H1 (cell line): ENCODE measurements around the gene NBL1. TPM values are rescaled to one million over a fixed set of nuclear protein-coding genes. Genes with fewer than 3 reads are reported as not detected.

ENCODE experiments used
- CTCF ChIA-PET: fragments of 300-600 bp; sonication (Branson Sonifier 250); formaldehyde crosslinking; loops from one replicate; lab custom pipeline; 2021; ENCODE audit not compliant: partially characterized antibody; lab: Charles Lee
- POLR2A ChIA-PET: fragments of 300-600 bp; sonication (Branson Sonifier 250); formaldehyde crosslinking; loops from one replicate; lab custom pipeline; 2021; ENCODE audit warnings: inconsistent platforms; ENCODE audit not compliant: partially characterized antibody; lab: Charles Lee
- DNase-seq, 2 experiments: peaks; one replicate each; pipeline versions ENCODE4 v3.0.0 to v3.0.0-alpha.2; 2010 to 2022; ENCODE audit warnings: low spot score in 2 of 2, low read depth in 1 of 2, mixed read lengths in 1 of 2
- FAIRE-seq: peaks from 2 replicates; lab custom pipeline; 2011; peaks lifted over from hg19 to GRCh38; lab: Jason Lieb, UNC
- H2AFZ ChIP-seq: 2 replicates; pipeline ENCODE4 v1.8.1; 2012; ENCODE audit warnings: low read length, inconsistent platforms
- H2AK5ac ChIP-seq: 2 replicates; pipeline ENCODE4 v1.6.1; 2013; ENCODE audit warnings: low read depth, low read length
- H2BK120ac ChIP-seq: replicated peaks from 2 replicates; pipeline ENCODE3; 2013; ENCODE audit warnings: low read depth, low read length, inconsistent platforms
- H2BK12ac ChIP-seq: 2 replicates; pipeline ENCODE4 v1.6.1; 2013; ENCODE audit warnings: low read depth, low read length
- H2BK15ac ChIP-seq: 2 replicates; pipeline ENCODE4 v1.6.1; 2013; ENCODE audit warnings: low read length
- H2BK20ac ChIP-seq: 2 replicates; pipeline ENCODE4 v1.6.1; 2013; ENCODE audit warnings: low read length
- H2BK5ac ChIP-seq: 2 replicates; pipeline ENCODE4 v1.6.1; 2013; ENCODE audit warnings: low read depth, low read length
- H3K14ac ChIP-seq: 2 replicates; pipeline ENCODE4 v1.6.1; 2013; ENCODE audit warnings: inconsistent platforms; ENCODE audit not compliant: insufficient read length
- H3K18ac ChIP-seq: 2 replicates; pipeline ENCODE4 v1.6.1; 2013; ENCODE audit warnings: low read length; ENCODE audit errors: extremely low read depth
- H3K23ac ChIP-seq: 2 replicates; pipeline ENCODE4 v1.6.1; 2013; ENCODE audit warnings: inconsistent platforms; ENCODE audit not compliant: insufficient read length
- H3K23me2 ChIP-seq: 2 replicates; pipeline ENCODE4 v1.6.1; 2013; ENCODE audit warnings: low read depth, low read length
- H3K27ac ChIP-seq: 2 replicates; pipeline ENCODE4 v1.6.1; 2011; ENCODE audit warnings: low read depth, low read length, inconsistent platforms
- H3K27me3 ChIP-seq, 4 experiments: replicated peaks in 1 of 4; 1 replicate in 1 of 4; 2 replicates in 3 of 4; pipeline versions ENCODE4 v1.6.1 to v1.8.1; 2011 to 2013; ENCODE audit warnings: low read length in 3 of 4, mild to moderate bottlenecking in 3 of 4, inconsistent platforms in 2 of 4, mixed read lengths in 2 of 4, moderate library complexity in 1 of 4; ENCODE audit not compliant: control insufficient read depth in 3 of 4, insufficient read depth in 3 of 4; ENCODE audit errors: extremely low read depth in 1 of 4
- H3K36me3 ChIP-seq, 4 experiments: 2 replicates each; pipeline versions ENCODE4 v1.6.1 to v1.8.1; 2011 to 2013; ENCODE audit warnings: mild to moderate bottlenecking in 4 of 4, low read length in 3 of 4, moderate library complexity in 2 of 4, control low read depth in 1 of 4, inconsistent platforms in 1 of 4; ENCODE audit not compliant: insufficient read depth in 4 of 4, control insufficient read depth in 2 of 4
- H3K4ac ChIP-seq: replicated peaks from 2 replicates; pipeline ENCODE3; 2013; ENCODE audit warnings: low read length, low read depth, mixed read lengths, inconsistent platforms; ENCODE audit not compliant: insufficient read length
- H3K4me1 ChIP-seq, 4 experiments: replicated peaks in 1 of 4; 1 replicate in 1 of 4; 2 replicates in 3 of 4; pipeline versions ENCODE4 v1.6.1 to v1.8.1; 2011 to 2013; ENCODE audit warnings: low read length in 3 of 4, inconsistent platforms in 2 of 4, mixed read lengths in 1 of 4; ENCODE audit not compliant: insufficient read depth in 4 of 4, control insufficient read depth in 3 of 4
- H3K4me2 ChIP-seq, 2 experiments: 2 replicates each; pipeline versions ENCODE4 v1.6.1 to v1.8.1; 2011 to 2013; ENCODE audit warnings: low read depth in 2 of 2, low read length in 2 of 2, control low read depth in 1 of 2, inconsistent platforms in 1 of 2, mild to moderate bottlenecking in 1 of 2; ENCODE audit not compliant: insufficient read depth in 1 of 2
- H3K4me3 ChIP-seq, 4 experiments: fragments of 200-600, 300-600 bp in 1 of 4; sonication (generic), shearing (Covaris generic), sonication (Bioruptor Twin) in 1 of 4; 2 replicates each; pipeline versions ENCODE4 v1.5.1 to v1.8.1; 2011 to 2016; ENCODE audit warnings: low read length in 4 of 4, low read depth in 3 of 4, control low read depth in 2 of 4, inconsistent platforms in 2 of 4, mild to moderate bottlenecking in 2 of 4, mixed read lengths in 1 of 4, moderate library complexity in 1 of 4; ENCODE audit not compliant: insufficient read depth in 2 of 4; ENCODE audit errors: extremely low read depth in 1 of 4
- H3K56ac ChIP-seq: replicated peaks from 2 replicates; pipeline ENCODE3; 2013; ENCODE audit warnings: low read depth, mild to moderate bottlenecking, mixed read lengths, low read length, inconsistent platforms; ENCODE audit not compliant: insufficient read length
- H3K79me1 ChIP-seq: 2 replicates; pipeline ENCODE4 v1.6.1; 2013; ENCODE audit warnings: low read depth, low read length, control low read depth
- H3K79me2 ChIP-seq, 2 experiments: 2 replicates each; pipeline versions ENCODE4 v1.6.1 to v1.8.1; 2012 to 2013; ENCODE audit warnings: low read length in 2 of 2, mild to moderate bottlenecking in 2 of 2, inconsistent platforms in 1 of 2; ENCODE audit not compliant: insufficient read depth in 2 of 2, control insufficient read depth in 1 of 2
- H3K9ac ChIP-seq, 4 experiments: replicated peaks in 1 of 4; 1 replicate in 1 of 4; 2 replicates in 3 of 4; pipeline versions ENCODE4 v1.6.1 to v1.8.1; 2011 to 2013; ENCODE audit warnings: low read depth in 3 of 4, low read length in 3 of 4, control low read depth in 2 of 4, mild to moderate bottlenecking in 2 of 4, moderate library complexity in 2 of 4, inconsistent platforms in 1 of 4; ENCODE audit errors: extremely low read depth in 1 of 4
- H3K9me3 ChIP-seq, 2 experiments: 2 replicates each; pipeline versions ENCODE4 v1.6.1 to v1.8.1; 2012 to 2013; ENCODE audit warnings: mild to moderate bottlenecking in 2 of 2, moderate library complexity in 2 of 2, control low read depth in 1 of 2, inconsistent platforms in 1 of 2, low read depth in 1 of 2, low read length in 1 of 2, mixed read lengths in 1 of 2; ENCODE audit not compliant: insufficient read depth in 2 of 2
- H4K20me1 ChIP-seq, 2 experiments: replicated peaks in 1 of 2; 2 replicates each; pipeline versions ENCODE3 to v1.8.1; 2011 to 2013; ENCODE audit warnings: inconsistent platforms in 2 of 2, low read length in 2 of 2, mild to moderate bottlenecking in 1 of 2; ENCODE audit not compliant: insufficient read depth in 2 of 2, control insufficient read depth in 1 of 2
- H4K5ac ChIP-seq: 2 replicates; pipeline ENCODE4 v1.6.1; 2013; ENCODE audit warnings: low read length, low read depth, mixed read lengths, inconsistent platforms; ENCODE audit not compliant: insufficient read length
- H4K8ac ChIP-seq: 2 replicates; pipeline ENCODE4 v1.8.0; 2013; ENCODE audit warnings: mild to moderate bottlenecking, moderate library complexity, low read length, inconsistent platforms; ENCODE audit not compliant: insufficient read depth; ENCODE audit errors: extremely low read depth
- H4K91ac ChIP-seq: replicated peaks from 2 replicates; pipeline ENCODE3; 2013; ENCODE audit warnings: low read length, mixed read lengths, inconsistent platforms; ENCODE audit not compliant: insufficient read length
- ATF2 ChIP-seq: IDR thresholded peaks from 2 replicates; pipeline ENCODE4 v1.6.1; 2012; ENCODE audit warnings: low read length, inconsistent platforms
- TEAD4 ChIP-seq: IDR thresholded peaks from 2 replicates; pipeline ENCODE4 v1.6.1; 2012; ENCODE audit warnings: low read depth, low read length, inconsistent platforms, mixed read lengths
- YY1 ChIP-seq: IDR thresholded peaks from 2 replicates; pipeline ENCODE4 v1.6.1; 2011; ENCODE audit warnings: low read depth, mild to moderate bottlenecking, low read length
- WGBS, 2 experiments: shearing (Covaris generic) in 1 of 2; methylation state at CpG; one replicate each; pipeline versions ENCODE4 v1.1.6 to v1.1.7; 2013 to 2015; ENCODE audit warnings: low lambda C conversion rate in 2 of 2, mixed read lengths in 2 of 2, inconsistent platforms in 1 of 2, low coverage in 1 of 2, missing lambda C conversion rate in 1 of 2; ENCODE audit not compliant: insufficient replicate concordance in 2 of 2, insufficient coverage in 1 of 2, insufficient read length in 1 of 2; ENCODE audit errors: extremely low coverage in 1 of 2, missing lambda C conversion rate in 1 of 2; 5-methylcytosine and 5-hydroxymethylcytosine counted together
- polyA plus RNA-seq, 7 experiments: library from polyadenylated mRNA; depleted of rRNA in 3 of 7; stranded (reverse) in 5 of 7; unstranded in 2 of 7; fragments of >200 nt in 5 of 7; fragments of 200-250 nt in 2 of 7; gene quantifications; 1 replicate in 5 of 7; 2 replicates in 1 of 7; 4 replicates in 1 of 7; pipeline versions ENCODE4 v1.2.1 to v1.2.3, GENCODE V29; 2011 to 2013; ENCODE audit warnings: missing spikeins in 2 of 7, mixed read lengths in 2 of 7
- total RNA-seq: library from RNA; stranded (reverse); fragmentation: NEBNext Ultra II Directional; extraction: Animal tissue kit (Norgen Biotek cat#: 25700); gene quantifications from 2 replicates; pipeline ENCODE4 v1.2.1, GENCODE V29; 2021

The NBL1 gene
- total and polyA plus RNA-seq, 2 of the 8 experiments (the other 6 are each of a cell fraction or from before 2014, with no cell fraction given), result 8.7 to 9.7 TPM

GRCh38 chr1:19643121-19643520, 990 bp upstream of the NBL1 start:
- Histone ChIP-seq H3K9ac (no peak overlapping the region), H2BK20ac (no peak overlapping the region), H2BK12ac (no peak overlapping the region), H2AK5ac (no peak overlapping the region), H3K27me3 (peaks cover 24 to 50% (median 35%) of the 10 kb centered on the region in 4 experiments), H3K36me3 (no peaks in the 10 kb centered on the region), H4K91ac (no peak overlapping the region), H3K4ac (no peak overlapping the region), H3K4me3 (peak overlapping the region in 1 of 4 experiments; percentile 59; a peak in 2 of 8 replicates), H3K79me1 (no peaks in the 10 kb centered on the region), H3K4me2 (peak overlapping the region; percentile 91 to 96), H3K14ac (no peak overlapping the region), H2BK5ac (no peak overlapping the region), H3K79me2 (no peaks in the 10 kb centered on the region), H2BK15ac (no peak overlapping the region), H3K23ac (no peak overlapping the region), H3K23me2 (peaks cover 10% of the 10 kb centered on the region; the same call in 1 of the 2 replicates), H2BK120ac (no peak overlapping the region), H3K9me3 (no peaks in the 10 kb centered on the region), H4K8ac (no peak overlapping the region), H4K20me1 (peaks cover 0 to 7% of the 10 kb centered on the region in 2 experiments), H2AFZ (no peak overlapping the region), H3K4me1 (peaks cover 5 to 17% (median 12%) of the 10 kb centered on the region in 4 experiments), H3K56ac (no peak overlapping the region), H3K18ac (no peak overlapping the region), H3K27ac (no peak overlapping the region), H4K5ac (no peak overlapping the region)
- CTCF ChIA-PET, result interaction anchor here (0.5 to 7.2 kb wide), 10 partner anchors 9 to 978 kb away, joined by 3 to 63 read pairs (median 4); no protein-coding TSS in a partner anchor
- DNase-seq (no peak), FAIRE-seq (no peak)
- POLR2A ChIA-PET, result interaction anchor here (1.5 to 2.4 kb wide), 3 partner anchors 12 to 391 kb away, joined by 4 to 9 read pairs (median 7); partner anchors contain the start of genes EMC1 and MRTO4
- TF ChIP-seq TEAD4 (peak; percentile 25; the same call in 1 of the 2 replicates), ATF2 (no peak), YY1 (no peak)
- 70% methylated on average over 7 of the region's 7 CpGs; no CpG with 5 or more reads in 1 of the 2 experiments for WGBS, 2 experiments
